Measurements from ENCODE around the gene PPARD.

GRCh38 chr6:35298625-35299140 lies 43.7 kb upstream of the PPARD start:
- TF ChIP-seq CTCF (IDR thresholded peaks at IDR 0.05; ENCODE audit: poor library complexity) = no peak
- no peak for TF ChIP-seq EZH2phosphoT487 (IDR thresholded peaks at IDR 0.05; ENCODE audit: low read depth, severe bottlenecking, unreplicated experiment)
- TF ChIP-seq EZH2 (IDR thresholded peaks at IDR 0.05; ENCODE audit: borderline replicate concordance) = no peak
